Medulla oblongata (tissue), 1 donor: ENCODE data around the gene UBA1.
A peak's percentile ranks its signal among the peaks of the same experiment; 100 is the strongest.

ENCODE experiments used
- DNase-seq: peaks from one replicate; pipeline ENCODE4 v3.0.0-alpha.2; 2015; ENCODE audit errors: extremely low spot score

The UBA1 gene

GRCh38 chrX:47193475-47194193 lies at the start of gene UBA1:
Gene UBA1, plus strand, starts transcription at chrX:47193829. Its CDS starts 4,974 bp downstream, at chrX:47198803.
- DNase-seq: peak; percentile 96

GRCh38 chrX:47143894-47144625 lies 49.6 kb upstream of the UBA1 start:
- DNase-seq: peak; percentile 20

- DNase-seq: peak; percentile 92
Measured at GRCh38 chrX:47144626-47145394, 48.8 kb upstream of the UBA1 start, which contains the start of the genes NDUFB11 and RBM10. Gene NDUFB11, minus strand, starts transcription at chrX:47144702. Its CDS starts 23 bp downstream, at chrX:47144679. Gene RBM10, plus strand, starts transcription at chrX:47145221. Its CDS starts 2,261 bp downstream, at chrX:47147482.

GRCh38 chrX:47145395-47146120 lies 48.1 kb upstream of the UBA1 start:
- peak; percentile 12 for DNase-seq

- peak; percentile 2 for DNase-seq
Measured at GRCh38 chrX:47146121-47146935, 47.3 kb upstream of the UBA1 start.

DNA sequence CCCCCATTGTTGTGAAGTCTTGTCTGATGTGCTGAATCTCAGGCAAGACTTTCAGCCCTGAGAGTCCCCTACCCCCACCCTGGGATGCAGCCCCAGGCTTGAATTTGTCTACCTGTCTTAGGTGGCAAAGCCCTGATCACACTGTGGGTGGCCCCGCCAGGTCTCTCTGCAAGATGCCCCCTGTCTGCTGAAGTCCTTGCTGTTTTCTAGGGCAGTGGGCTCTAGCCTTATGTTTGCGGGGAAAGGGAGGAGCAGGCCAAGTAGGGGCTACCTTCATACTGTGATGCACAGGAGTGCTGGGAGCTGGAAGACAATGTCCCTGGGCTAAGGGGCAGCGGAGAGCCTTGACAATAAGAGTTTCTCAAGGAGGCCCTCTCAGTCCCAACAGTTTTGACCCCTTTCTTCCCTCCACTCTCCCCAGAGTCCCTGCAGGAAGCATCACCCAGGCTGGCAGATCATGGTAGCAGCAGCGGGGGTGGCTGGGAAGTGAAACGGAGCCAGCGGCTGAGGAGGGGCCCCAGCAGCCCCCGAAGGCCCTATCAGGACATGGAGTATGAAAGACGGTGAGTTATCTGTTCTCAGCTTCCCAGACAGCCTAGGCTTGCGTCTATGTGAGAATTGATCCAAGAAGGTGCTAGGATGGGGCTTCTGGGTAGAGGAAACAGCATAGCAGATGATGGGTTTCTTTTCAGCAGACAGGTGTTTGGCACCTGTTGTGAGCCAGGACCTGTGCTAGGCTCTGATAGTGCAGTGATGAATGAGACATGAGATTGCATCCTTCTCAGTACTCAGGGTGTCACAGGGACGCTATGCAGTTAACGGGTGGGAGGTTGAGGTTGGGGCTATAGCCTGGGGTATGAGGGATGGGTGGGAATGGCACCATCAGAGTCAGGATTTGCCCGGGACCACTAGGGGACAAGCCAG lies 46.4 kb upstream of the UBA1 start:
- no peak for DNase-seq

- DNase-seq: no peak
Measured at GRCh38 chrX:47148946-47149345, 44.7 kb upstream of the UBA1 start.

GRCh38 chrX:47151435-47151834 lies 42.2 kb upstream of the UBA1 start:
- DNase-seq: no peak

- DNase-seq: no peak
Measured at GRCh38 chrX:47156611-47157520, 36.8 kb upstream of the UBA1 start.

DNA sequence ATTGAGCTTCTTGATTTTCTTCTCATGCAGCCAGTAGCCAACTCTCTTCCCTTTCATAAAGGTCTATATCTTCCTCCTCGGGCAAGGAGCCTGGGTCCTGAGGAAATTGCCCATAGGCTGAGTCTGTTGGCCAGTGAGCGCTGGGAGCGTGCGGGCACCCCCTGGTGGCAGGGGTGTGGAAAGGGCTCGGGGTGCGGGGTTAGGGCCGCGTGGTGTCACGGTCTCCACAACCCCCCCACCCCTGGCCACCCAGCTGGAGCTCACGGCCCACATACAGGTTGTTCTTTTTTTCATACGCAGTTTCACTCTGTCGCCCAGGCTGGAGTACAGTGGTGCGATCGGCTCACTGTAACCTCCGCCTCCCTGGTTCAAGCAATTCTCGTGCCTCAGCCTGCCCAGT lies 35.5 kb upstream of the UBA1 start:
- no peak for DNase-seq

- DNase-seq: no peak
Measured at GRCh38 chrX:47158781-47159180, 34.8 kb upstream of the UBA1 start.

- DNase-seq: no peak
Measured at GRCh38 chrX:47160781-47161180, 32.8 kb upstream of the UBA1 start.

GRCh38 chrX:47162927-47163583 lies 30.6 kb upstream of the UBA1 start:
- no peak for DNase-seq

DNA sequence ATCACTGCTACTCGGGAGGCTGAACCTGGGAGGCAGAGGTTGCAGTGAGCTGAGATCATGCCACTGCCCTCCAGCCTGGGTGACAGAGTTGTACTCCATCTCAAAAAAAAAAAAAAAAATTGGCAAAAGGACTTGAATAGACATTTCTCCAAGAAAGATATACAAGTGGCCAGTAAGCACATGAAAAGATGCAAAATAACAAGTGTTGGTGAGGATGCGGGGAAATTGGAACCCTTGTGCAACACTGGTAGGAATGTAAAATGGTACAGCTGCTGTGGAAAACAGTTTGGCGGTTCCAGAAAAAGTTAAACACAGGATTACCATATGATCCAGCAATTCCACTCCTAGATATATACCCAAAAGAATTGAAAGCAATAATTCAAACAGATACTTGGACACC lies 29.2 kb upstream of the UBA1 start:
- DNase-seq: no peak

- DNase-seq: no peak
Measured at GRCh38 chrX:47166126-47166525, 27.5 kb upstream of the UBA1 start.

DNA sequence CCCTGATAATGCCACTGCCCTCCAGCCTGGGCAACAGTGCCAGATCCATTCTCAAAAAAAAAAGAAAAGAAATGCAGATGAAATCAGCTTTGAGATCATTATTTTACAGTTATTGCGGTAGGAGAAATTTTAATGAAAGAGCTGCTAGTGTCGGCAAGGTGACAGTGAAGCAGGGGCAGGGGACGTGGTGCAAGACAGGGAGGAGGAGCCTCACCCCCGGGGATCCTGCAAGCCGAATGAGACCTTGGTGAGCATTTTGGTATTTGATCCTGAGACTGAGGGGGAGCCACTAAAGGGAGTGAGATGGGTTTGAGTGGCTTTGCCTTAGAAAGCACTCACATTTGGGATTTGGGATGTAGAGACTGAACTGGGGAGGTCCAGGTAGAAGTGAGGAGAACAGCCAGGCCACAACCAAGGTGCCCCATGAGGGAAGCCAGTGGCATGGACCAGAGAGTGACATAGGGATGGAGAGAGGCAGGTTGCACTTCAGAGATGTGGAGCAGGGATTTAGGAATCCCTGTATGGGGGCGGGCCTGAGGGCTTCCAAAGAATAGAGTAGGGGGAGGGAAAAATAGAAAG lies 25.0 kb upstream of the UBA1 start:
- DNase-seq: no peak

DNA sequence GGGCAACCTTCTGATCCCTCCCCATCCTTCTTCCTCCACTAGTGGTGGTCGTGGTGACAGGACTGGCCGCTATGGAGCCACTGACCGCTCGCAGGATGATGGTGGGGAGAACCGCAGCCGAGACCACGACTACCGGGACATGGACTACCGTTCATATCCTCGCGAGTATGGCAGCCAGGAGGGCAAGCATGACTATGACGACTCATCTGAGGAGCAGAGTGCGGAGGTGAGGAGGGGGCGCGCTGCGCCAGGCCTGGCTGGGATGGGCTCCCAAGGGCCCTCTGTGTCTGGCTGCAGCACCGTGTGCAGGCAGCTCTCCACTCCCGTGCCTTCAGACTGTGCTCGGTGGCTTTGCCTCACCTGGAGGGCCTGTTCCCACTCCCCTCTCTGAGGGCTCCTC lies 24.4 kb upstream of the UBA1 start:
- no peak for DNase-seq
